Measurements from ENCODE around the gene SLCO3A1.
A peak's percentile ranks its signal among the peaks of the same experiment; 100 is the strongest.
"Not testable (repeated sequence)": the region's sequence is repeated elsewhere in the genome, so short reads cannot be mapped to it uniquely, and the experiment has no call there.

Gene SLCO3A1

GRCh38 chr15:92069308-92070250 is 216.1 kb downstream of the SLCO3A1 start:
- peak; percentile 23 to 37 for DNase-seq (ENCODE audit: low read depth in 2 of 2)

- DNase-seq (ENCODE audit: low read depth in 2 of 2), result not testable (repeated sequence)
These were observed 216.7 kb downstream of the SLCO3A1 start for GRCh38 chr15:92070251-92070650.

- DNase-seq (ENCODE audit: low read depth in 2 of 2), result no peak
These were observed 217.6 kb downstream of the SLCO3A1 start for GRCh38 chr15:92071045-92071634.

GRCh38 chr15:92073044-92073785 is 219.7 kb downstream of the SLCO3A1 start:
- no peak for DNase-seq (ENCODE audit: low read depth in 2 of 2)

- no peak for DNase-seq (ENCODE audit: low read depth in 2 of 2)
These were observed 220.6 kb downstream of the SLCO3A1 start for GRCh38 chr15:92074101-92074500.

GRCh38 chr15:92074646-92075045 is 221.1 kb downstream of the SLCO3A1 start:
- DNase-seq (ENCODE audit: low read depth in 2 of 2), result no peak

- DNase-seq (ENCODE audit: low read depth in 2 of 2), result no peak
These were observed 222.3 kb downstream of the SLCO3A1 start for GRCh38 chr15:92075764-92076163.

- no peak for DNase-seq (ENCODE audit: low read depth in 2 of 2)
These were observed 223.0 kb downstream of the SLCO3A1 start for GRCh38 chr15:92076541-92076940.

GRCh38 chr15:92077353-92078085 is 224.0 kb downstream of the SLCO3A1 start:
- peak; percentile 37 to 62 for DNase-seq (ENCODE audit: low read depth in 2 of 2)

- DNase-seq (ENCODE audit: low read depth in 2 of 2), result no peak
These were observed 224.8 kb downstream of the SLCO3A1 start for GRCh38 chr15:92078270-92078669.

GRCh38 chr15:92079047-92079446 is 225.5 kb downstream of the SLCO3A1 start:
- no peak for DNase-seq (ENCODE audit: low read depth in 2 of 2)

- no peak for DNase-seq (ENCODE audit: low read depth in 2 of 2)
These were observed 226.2 kb downstream of the SLCO3A1 start for GRCh38 chr15:92079647-92080255.

- peak in 1 of 2 donors; percentile 43 for DNase-seq (ENCODE audit: low read depth in 2 of 2)
These were observed 228.7 kb downstream of the SLCO3A1 start for GRCh38 chr15:92082006-92082843.

- DNase-seq (ENCODE audit: low read depth in 2 of 2), result no peak
These were observed 229.7 kb downstream of the SLCO3A1 start for GRCh38 chr15:92083190-92083589.

GRCh38 chr15:92087211-92087610 is 233.7 kb downstream of the SLCO3A1 start:
- DNase-seq (ENCODE audit: low read depth in 2 of 2), result no peak

- no peak for DNase-seq (ENCODE audit: low read depth in 2 of 2)
These were observed 237.7 kb downstream of the SLCO3A1 start for GRCh38 chr15:92091155-92091734.

- DNase-seq (ENCODE audit: low read depth in 2 of 2), result no peak
These were observed 239.0 kb downstream of the SLCO3A1 start for GRCh38 chr15:92092289-92093105.

- DNase-seq (ENCODE audit: low read depth in 2 of 2), result no peak
These were observed 242.2 kb downstream of the SLCO3A1 start for GRCh38 chr15:92095693-92096092.
